HG02763 (cell line): ENCODE data around the gene NELL1.

ENCODE experiments used
- ATAC-seq: cut with Tn5 transposase; IDR thresholded peaks from one replicate; pipeline ENCODE4 v1.9.1; 2021; ENCODE audit warnings: mild to moderate bottlenecking, moderate library complexity; ENCODE audit not compliant: unreplicated experiment

The NELL1 gene

GRCh38 chr11:21614961-21615360 lies 945.6 kb downstream of the NELL1 start:
- no peak for ATAC-seq

- ATAC-seq, result no peak
Observed at GRCh38 chr11:21615955-21616371, 946.6 kb downstream of the NELL1 start.

- no peak for ATAC-seq
Observed at GRCh38 chr11:21622566-21622965, 953.2 kb downstream of the NELL1 start.

- ATAC-seq, result no peak
Observed at GRCh38 chr11:21622995-21623394, 953.6 kb downstream of the NELL1 start.
